Putamen (tissue), 1 donor: Measurements from ENCODE around the gene SOAT2.
"Not testable (repeated sequence)": the region's sequence is repeated elsewhere in the genome, so short reads cannot be mapped to it uniquely, and the experiment has no call there.

Source experiments
- DNase-seq: peaks from one replicate; pipeline ENCODE4 v3.0.0-alpha.2; 2016; ENCODE audit warnings: low spot score

SOAT2 gene

GRCh38 chr12:53086361-53086760 is 16.9 kb upstream of the SOAT2 start:
- DNase-seq: no peak

- DNase-seq: no peak
Observed at GRCh38 chr12:53090105-53090504, 13.2 kb upstream of the SOAT2 start.

DNA sequence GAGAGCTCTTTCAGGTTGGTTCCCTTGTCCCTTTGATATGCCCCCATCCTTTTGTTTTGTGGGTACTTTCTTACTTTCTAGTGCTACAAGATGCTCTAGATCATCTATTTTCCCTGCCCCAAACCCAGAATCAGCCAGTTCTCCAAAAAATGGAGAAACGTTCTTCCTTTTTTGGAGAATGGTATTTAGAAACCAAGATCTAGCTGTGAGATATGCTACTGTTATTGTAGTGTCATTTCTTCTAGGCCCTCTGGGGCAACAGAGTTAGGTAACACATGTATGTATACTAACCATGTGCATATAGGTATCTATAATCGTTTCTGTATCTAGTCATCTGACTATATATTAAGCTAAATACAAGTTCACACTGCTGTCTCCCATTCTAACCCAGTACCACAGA is 12.7 kb upstream of the SOAT2 start:
- no peak for DNase-seq

DNA sequence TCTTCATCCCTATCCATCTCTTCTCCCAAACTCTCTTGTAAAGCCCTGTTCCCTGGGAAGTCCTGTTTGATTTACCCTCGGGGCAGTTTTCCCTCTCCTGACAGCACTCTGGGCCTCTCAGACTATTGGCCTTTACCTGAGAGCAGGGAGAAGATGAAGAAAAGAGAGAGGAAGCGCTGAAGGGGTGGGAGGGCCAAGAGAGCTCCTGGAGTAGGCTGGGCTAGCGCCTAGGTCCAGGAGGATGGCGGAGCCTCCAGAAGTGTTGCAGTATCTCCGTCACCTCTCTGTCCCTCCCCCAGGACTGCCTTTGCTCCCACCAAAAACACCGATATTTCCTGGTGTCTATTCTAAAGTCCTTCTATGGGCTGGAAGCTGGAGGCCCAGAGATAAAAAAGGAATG is 11.5 kb upstream of the SOAT2 start:
- no peak for DNase-seq

- DNase-seq: no peak
Observed at GRCh38 chr12:53093777-53094393, 9.4 kb upstream of the SOAT2 start.

GRCh38 chr12:53094394-53094787 is 8.9 kb upstream of the SOAT2 start:
- DNase-seq: no peak

- DNase-seq: not testable (repeated sequence)
Observed at GRCh38 chr12:53094796-53095595, 8.3 kb upstream of the SOAT2 start.

GRCh38 chr12:53095596-53095895 is 7.7 kb upstream of the SOAT2 start:
- not testable (repeated sequence) for DNase-seq

- no peak for DNase-seq
Observed at GRCh38 chr12:53096089-53096741, 7.1 kb upstream of the SOAT2 start.

- DNase-seq: no peak
Observed at GRCh38 chr12:53096759-53097158, 6.5 kb upstream of the SOAT2 start.

DNA sequence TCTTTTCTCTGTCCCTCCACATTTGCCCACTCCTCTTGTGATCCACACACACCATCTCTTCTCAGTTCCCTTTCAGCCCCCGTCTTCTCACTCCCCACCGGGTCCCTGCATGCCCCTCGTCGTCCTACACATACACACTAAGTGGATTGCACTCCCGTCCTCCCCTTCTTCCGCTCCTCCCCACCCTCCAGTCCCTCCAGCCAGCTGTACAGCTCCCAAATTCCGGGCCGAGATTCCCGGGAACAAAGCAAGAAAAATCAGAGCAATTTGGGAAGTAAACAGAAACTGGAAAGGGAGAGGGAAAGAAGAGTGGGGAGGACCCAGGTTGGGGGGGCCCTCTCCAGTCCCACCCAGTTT is 6.1 kb upstream of the SOAT2 start:
- no peak for DNase-seq

DNA sequence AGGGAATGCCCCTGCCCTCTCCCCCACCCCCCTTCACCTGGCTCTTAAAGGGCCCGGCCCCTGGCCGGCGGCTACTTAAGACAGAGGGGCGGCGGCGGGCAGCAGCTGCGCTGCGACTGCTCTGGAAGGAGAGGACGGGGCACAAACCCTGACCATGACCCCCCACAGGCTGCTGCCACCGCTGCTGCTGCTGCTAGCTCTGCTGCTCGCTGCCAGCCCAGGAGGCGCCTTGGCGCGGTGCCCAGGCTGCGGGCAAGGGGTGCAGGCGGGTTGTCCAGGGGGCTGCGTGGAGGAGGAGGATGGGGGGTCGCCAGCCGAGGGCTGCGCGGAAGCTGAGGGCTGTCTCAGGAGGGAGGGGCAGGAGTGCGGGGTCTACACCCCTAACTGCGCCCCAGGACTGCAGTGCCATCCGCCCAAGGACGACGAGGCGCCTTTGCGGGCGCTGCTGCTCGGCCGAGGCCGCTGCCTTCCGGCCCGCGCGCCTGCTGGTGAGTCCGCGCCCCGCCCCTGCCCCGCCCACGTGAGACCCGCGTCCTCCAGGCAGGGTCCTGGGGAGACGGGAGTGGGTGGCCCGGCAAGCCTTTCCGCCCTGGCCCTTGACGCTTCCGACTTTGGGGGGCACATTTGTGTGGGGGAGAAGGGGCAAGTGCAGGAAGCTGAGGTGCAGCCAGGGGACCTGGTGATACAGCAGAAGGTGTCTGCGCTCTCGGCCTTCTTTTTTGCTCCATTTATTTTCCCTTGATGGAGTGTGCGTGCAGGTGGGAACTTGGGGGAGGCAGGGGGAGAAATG is 5.5 kb upstream of the SOAT2 start, which contains the start of gene IGFBP6:
Gene IGFBP6 (plus strand): TSS at position 104 of the 790 bp plus-strand sequence. CDS start 51 bp downstream, at position 155.
- DNase-seq: peak; percentile 12

DNA sequence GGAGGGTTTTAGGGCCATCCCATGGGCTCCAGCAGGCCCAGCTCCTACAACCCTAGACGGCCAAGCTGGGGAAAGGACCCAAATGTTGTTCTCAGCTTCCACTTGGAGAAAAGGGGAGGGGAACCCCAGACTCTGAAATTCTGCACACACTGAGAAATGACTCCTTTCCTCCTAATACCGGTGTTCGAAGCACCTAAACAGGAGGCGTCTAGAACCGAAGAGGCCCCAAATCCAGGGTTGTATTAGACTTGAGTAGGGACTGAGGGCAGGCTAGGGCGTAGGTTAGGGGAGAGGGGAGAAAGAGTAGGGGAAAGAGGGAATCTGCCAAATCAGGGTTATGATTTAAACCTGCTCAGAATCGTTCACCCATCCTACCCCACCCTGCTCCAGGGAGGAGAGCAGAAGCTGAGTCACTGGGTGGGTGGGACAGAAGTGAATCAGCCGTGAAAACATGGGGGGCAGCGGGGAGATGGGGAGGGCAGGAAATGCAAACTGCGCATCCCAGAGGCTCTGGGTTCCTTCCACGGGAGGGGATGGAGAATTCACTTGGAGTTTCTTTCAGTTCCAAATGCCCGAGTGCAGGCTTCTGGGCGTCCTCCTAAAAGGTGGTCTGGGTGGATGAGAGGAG is 4.8 kb upstream of the SOAT2 start:
- DNase-seq: peak; percentile 75

DNA sequence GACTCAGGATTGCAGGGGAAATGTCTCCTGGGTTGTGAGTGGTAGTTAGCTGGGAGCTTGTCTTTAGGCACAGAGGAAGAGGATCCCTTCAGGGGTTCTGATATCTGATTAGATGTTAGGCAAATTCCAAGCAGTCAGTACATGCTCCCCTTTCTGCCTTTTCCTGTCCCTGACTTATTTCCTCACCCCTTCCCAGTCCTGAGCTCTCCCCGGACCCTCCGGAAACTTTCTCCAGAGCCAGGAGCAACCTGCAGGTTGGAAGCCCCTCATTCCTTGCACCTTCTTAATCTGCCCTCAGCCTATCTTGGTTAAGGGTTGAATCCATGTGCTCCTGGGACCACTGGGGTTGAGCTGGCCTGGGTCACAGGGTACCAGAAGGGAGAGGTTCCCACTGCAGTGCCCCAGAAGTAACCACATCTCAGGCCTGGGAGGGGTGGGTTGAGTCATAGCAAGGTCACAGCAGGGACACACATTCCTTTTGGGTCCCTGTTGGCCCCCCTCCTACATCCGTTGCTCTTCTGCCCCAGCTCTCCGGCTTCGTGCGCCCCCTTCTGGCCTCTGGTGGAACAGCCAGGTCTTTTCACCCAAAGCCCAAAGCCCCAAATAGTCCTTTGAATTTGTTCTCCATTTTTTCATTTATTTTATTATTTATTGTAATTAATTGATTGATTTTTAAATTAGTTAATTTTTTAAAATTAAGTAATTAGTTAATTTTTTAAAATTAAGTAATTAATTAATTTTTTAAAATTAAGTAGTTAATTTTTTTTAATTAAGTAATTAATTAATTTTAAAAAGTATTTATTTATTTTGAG is 4.0 kb upstream of the SOAT2 start:
- DNase-seq: peak; percentile 67

GRCh38 chr12:53100466-53101151 is 2.7 kb upstream of the SOAT2 start:
- DNase-seq: no peak

GRCh38 chr12:53101266-53101665 is 2.0 kb upstream of the SOAT2 start:
- no peak for DNase-seq

DNA sequence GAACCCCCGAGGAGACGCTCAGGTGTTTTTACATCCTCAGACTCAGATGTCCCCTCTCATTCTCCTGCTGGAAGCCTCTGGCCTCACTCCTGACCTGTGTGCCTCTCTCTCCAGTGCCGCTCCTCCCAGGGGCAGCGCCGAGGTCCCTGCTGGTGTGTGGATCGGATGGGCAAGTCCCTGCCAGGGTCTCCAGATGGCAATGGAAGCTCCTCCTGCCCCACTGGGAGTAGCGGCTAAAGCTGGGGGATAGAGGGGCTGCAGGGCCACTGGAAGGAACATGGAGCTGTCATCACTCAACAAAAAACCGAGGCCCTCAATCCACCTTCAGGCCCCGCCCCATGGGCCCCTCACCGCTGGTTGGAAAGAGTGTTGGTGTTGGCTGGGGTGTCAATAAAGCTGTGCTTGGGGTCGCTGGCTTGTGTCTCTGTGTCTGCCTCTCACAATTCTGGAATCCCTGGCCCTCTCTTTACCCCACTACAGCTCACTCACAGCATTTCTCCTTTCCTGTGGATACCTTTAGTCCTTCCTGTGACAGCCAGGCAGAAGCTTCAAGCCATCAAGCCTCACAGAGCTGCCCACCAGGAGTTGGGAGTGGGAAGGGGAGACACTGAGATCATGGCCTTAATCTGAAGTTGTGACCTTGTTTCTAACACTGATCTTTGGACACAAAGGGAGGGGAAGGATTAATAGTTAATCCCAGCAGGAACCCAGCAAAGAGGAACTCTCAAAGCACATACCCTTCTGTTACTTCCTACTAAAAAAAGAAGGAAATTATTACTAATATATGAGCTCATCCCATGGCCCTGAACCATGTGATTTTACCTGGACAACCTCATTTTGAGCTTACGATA is 1.1 kb upstream of the SOAT2 start:
- no peak for DNase-seq

DNA sequence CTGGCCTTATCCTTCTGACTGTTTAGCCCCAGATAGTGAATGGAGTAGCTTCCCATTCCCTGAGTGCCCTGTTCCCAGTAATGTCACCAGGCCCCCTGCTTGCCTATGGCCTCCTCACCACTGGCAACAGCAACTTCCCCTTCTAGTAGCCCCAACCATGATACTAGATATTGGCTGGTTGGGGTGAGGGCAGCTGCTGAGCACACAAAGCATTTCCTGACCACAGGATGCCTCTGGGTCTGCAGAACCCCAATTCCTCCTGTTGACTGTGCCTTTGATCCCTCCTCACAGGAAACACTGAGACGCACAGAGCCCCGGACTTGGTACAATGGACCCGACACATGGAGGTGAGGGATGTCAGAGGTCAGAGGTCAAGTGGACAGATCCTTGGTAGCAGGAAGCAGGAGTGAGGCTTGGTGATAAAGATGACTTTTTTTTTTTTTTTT is 597 bp downstream of the SOAT2 start:
- no peak for DNase-seq

DNA sequence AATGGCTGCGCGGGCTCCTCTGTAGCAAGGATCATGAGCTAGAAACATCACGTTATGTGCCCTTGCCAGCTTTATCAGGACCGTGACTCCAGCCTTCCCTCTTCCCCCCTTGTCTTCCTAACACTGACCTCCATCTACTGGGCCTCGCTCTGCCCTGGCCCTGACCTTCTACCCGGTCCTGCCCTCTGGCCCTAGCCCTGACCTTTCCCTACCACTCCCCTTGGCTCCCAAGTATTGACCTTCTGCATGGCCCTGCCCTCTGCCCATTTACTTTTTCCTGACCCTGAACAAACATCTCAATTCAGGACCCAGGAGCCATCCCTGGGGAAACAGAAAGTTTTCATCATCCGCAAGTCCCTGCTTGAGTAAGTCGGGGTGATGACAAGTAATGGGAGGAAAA is 2.0 kb downstream of the SOAT2 start:
- DNase-seq: no peak
